Chondrocyte (in vitro differentiated cells): ENCODE data around the gene CHODL. TPM values are rescaled to one million over a fixed set of nuclear protein-coding genes. Genes with fewer than 3 reads are reported as not detected.
A peak's percentile ranks its signal among the peaks of the same experiment; 100 is the strongest.

Experiments
- DNase-seq: peaks from one replicate; pipeline ENCODE4 v3.0.0; 2021; ENCODE audit warnings: mixed read lengths, low spot score
- H3K27ac Mint-ChIP-seq: one replicate; pipeline ENCODE4 v1.8.0; 2021; ENCODE audit warnings: mild to moderate bottlenecking, moderate library complexity, mixed read lengths; ENCODE audit not compliant: unreplicated experiment
- H3K27me3 Mint-ChIP-seq: 2 replicates; pipeline ENCODE4 v1.8.0; 2021; ENCODE audit warnings: low read depth, mixed read lengths
- H3K36me3 Mint-ChIP-seq: 2 replicates; pipeline ENCODE4 v1.8.0; 2021; ENCODE audit warnings: low read depth, mixed read lengths
- H3K4me1 Mint-ChIP-seq: 2 replicates; pipeline ENCODE4 v1.8.0; 2021; ENCODE audit warnings: low read depth, mild to moderate bottlenecking, mixed read lengths
- H3K4me3 Mint-ChIP-seq: one replicate; pipeline ENCODE4 v1.8.0; 2021; ENCODE audit warnings: mild to moderate bottlenecking, moderate library complexity, mixed read lengths; ENCODE audit not compliant: unreplicated experiment
- H3K9me3 Mint-ChIP-seq: 2 replicates; pipeline ENCODE4 v1.8.0; 2021; ENCODE audit warnings: low read depth, mixed read lengths
- CTCF ChIP-seq: fragments of 200-600 bp; sonication (generic); IDR thresholded peaks from 2 replicates; pipeline ENCODE4 v1.5.0; 2021; ENCODE audit warnings: antibody characterized with exemption, mild to moderate bottlenecking, moderate library complexity
- total RNA-seq: library from RNA; stranded (reverse); gene quantifications from 3 replicates; pipeline ENCODE4 v1.2.1, GENCODE V29; 2021

Gene CHODL
- total RNA-seq, 1 donor from 2014 or later, result 0.22 TPM

- H3K4me1 Mint-ChIP-seq, result no peaks in the 10 kb centered on the region
- no peaks in the 10 kb centered on the region for H3K9me3 Mint-ChIP-seq
- H3K27me3 Mint-ChIP-seq, result peaks cover 16% of the 10 kb centered on the region
- H3K36me3 Mint-ChIP-seq, result no peaks in the 10 kb centered on the region
- no peak overlapping the region for H3K4me3 Mint-ChIP-seq
- no peak for DNase-seq
- no peak overlapping the region for H3K27ac Mint-ChIP-seq
- TF ChIP-seq CTCF, result peak; percentile 16
Observed at GRCh38 chr21:18298228-18298627, 53.6 kb downstream of the CHODL start.

Other genes with a start within 250 kb of the CHODL start
- gene TMPRSS15, start 159.0 kb downstream of the CHODL start, total RNA-seq, result 0.97 TPM in 1 of 3 replicates, not detected in the others